Measurements from ENCODE around the gene SYCE3. TPM values are rescaled to one million over a fixed set of nuclear protein-coding genes. Genes with fewer than 3 reads are reported as not detected.

Gene SYCE3
- total and polyA plus RNA-seq, 9 of the 15 experiments (the other 6 are each of a cell fraction or from before 2014, with no cell fraction given), result 0.56 TPM; not detected in 8

DNA sequence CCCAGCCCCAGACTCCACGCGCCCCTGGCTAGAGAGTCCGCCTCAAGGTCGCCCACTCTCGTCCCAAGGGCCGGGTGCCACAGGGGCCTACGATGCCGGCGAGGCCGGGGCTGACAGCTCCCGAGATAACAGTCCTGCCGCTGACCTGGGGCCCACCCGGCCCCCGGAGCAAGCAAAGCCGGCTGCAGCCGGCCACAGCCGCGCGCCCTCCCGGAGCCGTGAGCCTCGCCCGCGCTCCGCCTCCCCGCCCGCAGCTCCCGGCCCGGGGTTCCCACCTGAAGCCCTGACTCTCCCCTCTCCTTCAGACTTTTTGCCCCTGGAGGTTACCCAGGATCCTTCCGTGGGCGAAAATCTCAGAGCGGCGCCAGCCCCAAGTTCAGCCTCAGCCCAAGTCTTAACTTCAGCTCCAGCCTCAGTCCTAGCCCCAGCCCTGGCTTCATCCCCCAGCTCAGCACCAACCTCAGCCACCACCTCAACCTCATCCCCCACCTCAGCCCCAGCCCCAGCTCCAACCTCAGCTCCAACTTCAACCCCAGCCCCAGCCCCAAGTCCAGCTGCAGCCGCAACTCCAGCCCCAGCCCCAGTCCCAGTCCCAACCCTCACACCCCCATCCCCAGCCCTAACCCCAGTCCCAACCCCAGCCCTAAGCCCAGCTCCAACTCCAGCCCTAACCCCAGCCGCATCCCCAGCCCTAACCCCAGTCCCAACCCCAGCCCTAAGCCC, 15.3 kb downstream of the SYCE3 start:
- BruUV-seq (replicated peaks), result no TSS peak
- FAIRE-seq (no peak), ATAC-seq (peak; percentile 55), DNase-seq (ENCODE audit: extremely low read depth in 1 of 4, low spot score in 3 of 4) (peak in 2 of 4 experiments; percentile 43 to 45)
- Histone ChIP-seq H4K20me1 (replicated peaks; ENCODE audit: control insufficient read depth, insufficient read depth, low read length) (no peaks in the 10 kb centered on the region), H3K4me2 (ENCODE audit: insufficient read depth, low read length) (no peak overlapping the region), H2AFZ (ENCODE audit: low read depth, low read length) (no peak overlapping the region), H3K79me2 (ENCODE audit: control insufficient read depth, insufficient read depth, low read length) (no peaks in the 10 kb centered on the region), H3K4me1 (replicated peaks in 1 of 2; ENCODE audit: control insufficient read depth in 2 of 2, insufficient read depth in 2 of 2, low read length in 2 of 2) (peaks cover 0 to 38% of the 10 kb centered on the region in 2 experiments; a peak in 3 of 5 replicates), H3K9ac (ENCODE audit: insufficient read depth in 1 of 2, low read depth in 2 of 2, low read length in 2 of 2) (no peak overlapping the region), H3K27ac (ENCODE audit: extremely low read depth, low read depth, low read length) (no peak overlapping the region), H3K27me3 (ENCODE audit: control insufficient read depth in 2 of 2, insufficient read depth in 2 of 2, low read length in 2 of 2) (peaks cover 0 to 11% of the 10 kb centered on the region in 2 experiments; a peak in 1 of 5 replicates), H3K9me1 (ENCODE audit: control insufficient read depth, insufficient read depth, low read length) (no peaks in the 10 kb centered on the region), H3K9me3 (replicated peaks; ENCODE audit: control insufficient read depth, insufficient read depth, low read depth, low read length) (no peaks in the 10 kb centered on the region), H3K36me3 (ENCODE audit: control insufficient read depth, insufficient read depth, low read length) (no peaks in the 10 kb centered on the region), H3K4me3 (no peak overlapping the region)
- WGBS (ENCODE audit: insufficient coverage, low coverage, missing lambda C conversion rate), result 22% methylated on average over 9 of the region's 35 CpGs
- intact Hi-C loops (cut with micrococcal nuclease), result no loop called here
- ChIA-PET CTCF (ENCODE audit: low intra/inter-chr PET ratio) (no interaction called here), POLR2A (interaction anchor here (0.6 kb wide), 1 partner anchor 308 kb away, joined by 4 read pairs; no protein-coding TSS in a partner anchor)
- in situ Hi-C loops (cut with MboI), result no loop called here
- TF ChIP-seq, protein P1, sequence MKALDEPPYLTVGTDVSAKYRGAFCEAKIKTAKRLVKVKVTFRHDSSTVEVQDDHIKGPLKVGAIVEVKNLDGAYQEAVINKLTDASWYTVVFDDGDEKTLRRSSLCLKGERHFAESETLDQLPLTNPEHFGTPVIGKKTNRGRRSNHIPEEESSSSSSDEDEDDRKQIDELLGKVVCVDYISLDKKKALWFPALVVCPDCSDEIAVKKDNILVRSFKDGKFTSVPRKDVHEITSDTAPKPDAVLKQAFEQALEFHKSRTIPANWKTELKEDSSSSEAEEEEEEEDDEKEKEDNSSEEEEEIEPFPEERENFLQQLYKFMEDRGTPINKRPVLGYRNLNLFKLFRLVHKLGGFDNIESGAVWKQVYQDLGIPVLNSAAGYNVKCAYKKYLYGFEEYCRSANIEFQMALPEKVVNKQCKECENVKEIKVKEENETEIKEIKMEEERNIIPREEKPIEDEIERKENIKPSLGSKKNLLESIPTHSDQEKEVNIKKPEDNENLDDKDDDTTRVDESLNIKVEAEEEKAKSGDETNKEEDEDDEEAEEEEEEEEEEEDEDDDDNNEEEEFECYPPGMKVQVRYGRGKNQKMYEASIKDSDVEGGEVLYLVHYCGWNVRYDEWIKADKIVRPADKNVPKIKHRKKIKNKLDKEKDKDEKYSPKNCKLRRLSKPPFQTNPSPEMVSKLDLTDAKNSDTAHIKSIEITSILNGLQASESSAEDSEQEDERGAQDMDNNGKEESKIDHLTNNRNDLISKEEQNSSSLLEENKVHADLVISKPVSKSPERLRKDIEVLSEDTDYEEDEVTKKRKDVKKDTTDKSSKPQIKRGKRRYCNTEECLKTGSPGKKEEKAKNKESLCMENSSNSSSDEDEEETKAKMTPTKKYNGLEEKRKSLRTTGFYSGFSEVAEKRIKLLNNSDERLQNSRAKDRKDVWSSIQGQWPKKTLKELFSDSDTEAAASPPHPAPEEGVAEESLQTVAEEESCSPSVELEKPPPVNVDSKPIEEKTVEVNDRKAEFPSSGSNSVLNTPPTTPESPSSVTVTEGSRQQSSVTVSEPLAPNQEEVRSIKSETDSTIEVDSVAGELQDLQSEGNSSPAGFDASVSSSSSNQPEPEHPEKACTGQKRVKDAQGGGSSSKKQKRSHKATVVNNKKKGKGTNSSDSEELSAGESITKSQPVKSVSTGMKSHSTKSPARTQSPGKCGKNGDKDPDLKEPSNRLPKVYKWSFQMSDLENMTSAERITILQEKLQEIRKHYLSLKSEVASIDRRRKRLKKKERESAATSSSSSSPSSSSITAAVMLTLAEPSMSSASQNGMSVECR (CRISPR knock-in tag; IDR thresholded peaks at IDR 0.05), result no peak
- no peak for TF ChIP-seq HDAC1 (IDR thresholded peaks at IDR 0.05)
- no peak for TF ChIP-seq DMBX1 (CRISPR knock-in tag; IDR thresholded peaks at IDR 0.05; ENCODE audit: borderline replicate concordance)
- TF ChIP-seq KLF13 (tag; IDR thresholded peaks at IDR 0.05; ENCODE audit: borderline replicate concordance, low read depth), result no peak
- TF ChIP-seq RHOXF2B (CRISPR knock-in tag; conservative IDR thresholded peaks at IDR 0.05), result no peak
- TF ChIP-seq EZH2 (IDR thresholded peaks at IDR 0.05; ENCODE audit: borderline replicate concordance, low read depth, low read length), result no peak
- no peak for TF ChIP-seq HIVEP1 (CRISPR knock-in tag; IDR thresholded peaks at IDR 0.05)
- no peak for TF ChIP-seq MAFK (IDR thresholded peaks at IDR 0.05; ENCODE audit: low read length)
- peak; percentile 22; the same call in 1 of the 2 replicates for TF ChIP-seq POLR2G (IDR thresholded peaks at IDR 0.05; ENCODE audit: low read depth, low read length)
- TF ChIP-seq POLR2B (IDR thresholded peaks at IDR 0.05; ENCODE audit: low read depth, partially characterized antibody), result no peak

Measured in K562 (cell line).